K562 (cell line): Measurements from ENCODE around the gene CPEB1. TPM values are rescaled to one million over a fixed set of nuclear protein-coding genes. Genes with fewer than 3 reads are reported as not detected.
A peak's percentile ranks its signal among the peaks of the same experiment; 100 is the strongest.

Experiments used
- KAT8 ChIP-seq: fragments of 450-650 bp; IDR thresholded peaks from 2 replicates; pipeline ENCODE4 v1.6.1; 2016; ENCODE audit warnings: low read depth, mild to moderate bottlenecking
- MCM3 ChIP-seq: fragments of 450-650 bp; IDR thresholded peaks from 2 replicates; pipeline ENCODE4 v1.6.1; 2016
- NCOR1 ChIP-seq: fragments of 450-650 bp; IDR thresholded peaks from 2 replicates; pipeline ENCODE4 v1.6.1; 2016; ENCODE audit warnings: mild to moderate bottlenecking, moderate library complexity
- NFIC ChIP-seq: fragments of 450-650 bp; IDR thresholded peaks from 2 replicates; pipeline ENCODE4 v1.6.1; 2017; ENCODE audit warnings: mild to moderate bottlenecking, inconsistent platforms
- POLR2A ChIP-seq: fragments of 450-650 bp; conservative IDR thresholded peaks from 2 replicates; pipeline ENCODE4 v1.6.1; 2016
- POLR2B ChIP-seq: fragments of 450-650 bp; IDR thresholded peaks from 2 replicates; pipeline ENCODE4 v1.6.1; 2018; ENCODE audit warnings: low read depth; ENCODE audit not compliant: partially characterized antibody
- PRPF4 ChIP-seq: fragments of 200-400 bp; formaldehyde crosslinking; IDR thresholded peaks from one replicate; pipeline ENCODE4 v1.6.1; 2017; ENCODE audit warnings: low read length, low read depth, mild to moderate bottlenecking; ENCODE audit not compliant: insufficient read depth, poor library complexity, severe bottlenecking
- SAFB ChIP-seq: fragments of 200-400 bp; formaldehyde crosslinking; IDR thresholded peaks from 2 replicates; pipeline ENCODE4 v1.6.1; 2017; ENCODE audit warnings: low read depth, low read length, borderline replicate concordance
- SIN3B ChIP-seq: fragments of 450-650 bp; IDR thresholded peaks from 2 replicates; pipeline ENCODE4 v1.6.1; 2017; ENCODE audit warnings: low read depth, mild to moderate bottlenecking, moderate library complexity
- SMAD3 ChIP-seq: fragments of 450-650 bp; formaldehyde crosslinking; conservative IDR thresholded peaks from 2 replicates; pipeline ENCODE4 v1.4.0; 2020; ENCODE audit warnings: mild to moderate bottlenecking
- SPI1 ChIP-seq: IDR thresholded peaks from 2 replicates; pipeline ENCODE4 v1.6.1; 2011; ENCODE audit warnings: low read depth, low read length, control low read depth, borderline replicate concordance
- ZFX ChIP-seq: sonication (generic); formaldehyde crosslinking; IDR thresholded peaks from 2 replicates; pipeline ENCODE4 v1.8.0; 2022; ENCODE audit warnings: mild to moderate bottlenecking, missing genetic modification reagents, moderate library complexity
- ZNF324 ChIP-seq: fragments of 250-450 bp; sonication (Bioruptor Pico); IDR thresholded peaks from 2 replicates; pipeline ENCODE4 v1.4.0; 2020; ENCODE audit warnings: mild to moderate bottlenecking
- ZNF778 ChIP-seq: fragments of 450-650 bp; formaldehyde crosslinking; IDR thresholded peaks from 2 replicates; pipeline ENCODE4 v1.4.0; 2020; ENCODE audit warnings: mild to moderate bottlenecking, moderate library complexity
- ZNF785 ChIP-seq: fragments of 250-450 bp; sonication (Bioruptor Pico); IDR thresholded peaks from 2 replicates; pipeline ENCODE4 v1.4.0; 2020; ENCODE audit warnings: mild to moderate bottlenecking
- polyA plus RNA-seq, 8 experiments: library from polyadenylated mRNA; depleted of rRNA in 4 of 8; stranded (reverse) in 5 of 8; unstranded in 3 of 8; fragments of >200 nt; fragmentation: Nextera tagmentation in 2 of 8; fragmentation: Illumina TruSeq in 1 of 8; extraction: Ambion mirVana in 2 of 8; extraction: Trizol in 1 of 8; gene quantifications; 2 replicates each; pipeline versions ENCODE4 v1.2.1 to v1.2.3, GENCODE V29; 2011 to 2014; ENCODE audit warnings: inconsistent platforms in 1 of 8, missing spikeins in 1 of 8
- total RNA-seq, 7 experiments: library from RNA; depleted of rRNA in 6 of 7; stranded (reverse); fragments of >200 nt in 6 of 7; fragmentation: Illumina TruSeq in 2 of 7; extraction: Trizol in 2 of 7; gene quantifications; 2 replicates each; pipeline versions ENCODE4 v1.2.1 to v1.2.3, GENCODE V29; 2011 to 2021; ENCODE audit warnings: low replicate concordance in 1 of 7
- TF ChIP-seq, protein P1 (sequence below): fragments of 250-450 bp; sonication (Bioruptor Pico); IDR thresholded peaks from 2 replicates; pipeline ENCODE4 v1.9.0; 2021; ENCODE audit warnings: mild to moderate bottlenecking, inconsistent platforms
- TF ChIP-seq, protein P2 (sequence below): fragments of 250-450 bp; sonication (Bioruptor Pico); IDR thresholded peaks from 2 replicates; pipeline ENCODE4 v1.8.0; 2021; ENCODE audit warnings: moderate library complexity, mild to moderate bottlenecking, inconsistent platforms
- TF ChIP-seq, protein P3 (sequence below): fragments of 450-650 bp; IDR thresholded peaks from 2 replicates; pipeline ENCODE4 v1.6.1; 2016
- TF ChIP-seq, protein P4 (sequence below): IDR thresholded peaks from 3 replicates; pipeline ENCODE4 v1.6.1; 2011; ENCODE audit warnings: borderline replicate concordance, mild to moderate bottlenecking; ENCODE audit not compliant: insufficient read length, insufficient read depth
- TF ChIP-seq, protein P5 (sequence below): sonication (generic); IDR thresholded peaks from 2 replicates; pipeline ENCODE4 v1.6.1; 2016
- TF ChIP-seq, protein P6 (sequence below): fragments of 250-450 bp; sonication (Bioruptor Pico); IDR thresholded peaks from 2 replicates; pipeline ENCODE4 v1.8.0; 2022; ENCODE audit warnings: inconsistent platforms, mild to moderate bottlenecking, moderate library complexity, borderline replicate concordance

The CPEB1 gene
- total and polyA plus RNA-seq, 9 of the 15 experiments (the other 6 are each of a cell fraction or from before 2014, with no cell fraction given): 2.2 to 13.4 (median 9.7) TPM

DNA sequence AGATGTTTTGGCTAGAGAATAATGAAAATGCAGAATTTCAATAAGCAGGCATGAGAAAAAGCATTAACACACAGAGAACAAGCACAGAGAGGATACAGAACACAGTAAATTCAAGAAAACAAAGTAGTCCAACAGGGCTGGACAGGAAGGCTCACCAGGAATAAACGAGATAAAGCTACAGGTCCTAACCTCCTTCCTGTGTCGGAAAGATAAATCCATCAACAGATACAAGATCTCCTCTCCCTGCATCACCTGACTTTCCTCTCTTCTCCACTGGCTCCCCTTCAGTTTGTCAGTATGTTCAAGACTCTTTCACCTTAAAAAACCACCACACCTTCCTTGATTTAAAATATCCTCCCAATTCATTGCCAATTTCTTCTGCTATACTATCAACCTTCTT, 11.4 kb downstream of the CPEB1 start (continued):
- TF ChIP-seq, protein P1, sequence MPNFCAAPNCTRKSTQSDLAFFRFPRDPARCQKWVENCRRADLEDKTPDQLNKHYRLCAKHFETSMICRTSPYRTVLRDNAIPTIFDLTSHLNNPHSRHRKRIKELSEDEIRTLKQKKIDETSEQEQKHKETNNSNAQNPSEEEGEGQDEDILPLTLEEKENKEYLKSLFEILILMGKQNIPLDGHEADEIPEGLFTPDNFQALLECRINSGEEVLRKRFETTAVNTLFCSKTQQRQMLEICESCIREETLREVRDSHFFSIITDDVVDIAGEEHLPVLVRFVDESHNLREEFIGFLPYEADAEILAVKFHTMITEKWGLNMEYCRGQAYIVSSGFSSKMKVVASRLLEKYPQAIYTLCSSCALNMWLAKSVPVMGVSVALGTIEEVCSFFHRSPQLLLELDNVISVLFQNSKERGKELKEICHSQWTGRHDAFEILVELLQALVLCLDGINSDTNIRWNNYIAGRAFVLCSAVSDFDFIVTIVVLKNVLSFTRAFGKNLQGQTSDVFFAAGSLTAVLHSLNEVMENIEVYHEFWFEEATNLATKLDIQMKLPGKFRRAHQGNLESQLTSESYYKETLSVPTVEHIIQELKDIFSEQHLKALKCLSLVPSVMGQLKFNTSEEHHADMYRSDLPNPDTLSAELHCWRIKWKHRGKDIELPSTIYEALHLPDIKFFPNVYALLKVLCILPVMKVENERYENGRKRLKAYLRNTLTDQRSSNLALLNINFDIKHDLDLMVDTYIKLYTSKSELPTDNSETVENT (CRISPR knock-in tag): no peak
- TF ChIP-seq, protein P2, sequence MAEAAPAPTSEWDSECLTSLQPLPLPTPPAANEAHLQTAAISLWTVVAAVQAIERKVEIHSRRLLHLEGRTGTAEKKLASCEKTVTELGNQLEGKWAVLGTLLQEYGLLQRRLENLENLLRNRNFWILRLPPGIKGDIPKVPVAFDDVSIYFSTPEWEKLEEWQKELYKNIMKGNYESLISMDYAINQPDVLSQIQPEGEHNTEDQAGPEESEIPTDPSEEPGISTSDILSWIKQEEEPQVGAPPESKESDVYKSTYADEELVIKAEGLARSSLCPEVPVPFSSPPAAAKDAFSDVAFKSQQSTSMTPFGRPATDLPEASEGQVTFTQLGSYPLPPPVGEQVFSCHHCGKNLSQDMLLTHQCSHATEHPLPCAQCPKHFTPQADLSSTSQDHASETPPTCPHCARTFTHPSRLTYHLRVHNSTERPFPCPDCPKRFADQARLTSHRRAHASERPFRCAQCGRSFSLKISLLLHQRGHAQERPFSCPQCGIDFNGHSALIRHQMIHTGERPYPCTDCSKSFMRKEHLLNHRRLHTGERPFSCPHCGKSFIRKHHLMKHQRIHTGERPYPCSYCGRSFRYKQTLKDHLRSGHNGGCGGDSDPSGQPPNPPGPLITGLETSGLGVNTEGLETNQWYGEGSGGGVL (CRISPR knock-in tag): no peak
- TF ChIP-seq KAT8 (no peak), ZNF785 (CRISPR knock-in tag) (no peak), ZNF324 (no peak), SAFB (no peak), SIN3B (no peak), POLR2A (no peak), ZNF778 (no peak), PRPF4 (no peak), SPI1 (no peak), NFIC (0 out of 2 replicates have a peak, but pooled peaks have one; percentile 20), ZFX (CRISPR knock-in tag) (no peak), MCM3 (no peak), SMAD3 (CRISPR knock-in tag) (no peak), NCOR1 (peak; percentile 55), POLR2B (no peak)
- TF ChIP-seq, protein P3, sequence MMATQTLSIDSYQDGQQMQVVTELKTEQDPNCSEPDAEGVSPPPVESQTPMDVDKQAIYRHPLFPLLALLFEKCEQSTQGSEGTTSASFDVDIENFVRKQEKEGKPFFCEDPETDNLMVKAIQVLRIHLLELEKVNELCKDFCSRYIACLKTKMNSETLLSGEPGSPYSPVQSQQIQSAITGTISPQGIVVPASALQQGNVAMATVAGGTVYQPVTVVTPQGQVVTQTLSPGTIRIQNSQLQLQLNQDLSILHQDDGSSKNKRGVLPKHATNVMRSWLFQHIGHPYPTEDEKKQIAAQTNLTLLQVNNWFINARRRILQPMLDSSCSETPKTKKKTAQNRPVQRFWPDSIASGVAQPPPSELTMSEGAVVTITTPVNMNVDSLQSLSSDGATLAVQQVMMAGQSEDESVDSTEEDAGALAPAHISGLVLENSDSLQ: peak; percentile 60; the same call in 1 of the 2 replicates
- TF ChIP-seq, protein P4, sequence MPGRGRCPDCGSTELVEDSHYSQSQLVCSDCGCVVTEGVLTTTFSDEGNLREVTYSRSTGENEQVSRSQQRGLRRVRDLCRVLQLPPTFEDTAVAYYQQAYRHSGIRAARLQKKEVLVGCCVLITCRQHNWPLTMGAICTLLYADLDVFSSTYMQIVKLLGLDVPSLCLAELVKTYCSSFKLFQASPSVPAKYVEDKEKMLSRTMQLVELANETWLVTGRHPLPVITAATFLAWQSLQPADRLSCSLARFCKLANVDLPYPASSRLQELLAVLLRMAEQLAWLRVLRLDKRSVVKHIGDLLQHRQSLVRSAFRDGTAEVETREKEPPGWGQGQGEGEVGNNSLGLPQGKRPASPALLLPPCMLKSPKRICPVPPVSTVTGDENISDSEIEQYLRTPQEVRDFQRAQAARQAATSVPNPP: no peak
- TF ChIP-seq, protein P5, sequence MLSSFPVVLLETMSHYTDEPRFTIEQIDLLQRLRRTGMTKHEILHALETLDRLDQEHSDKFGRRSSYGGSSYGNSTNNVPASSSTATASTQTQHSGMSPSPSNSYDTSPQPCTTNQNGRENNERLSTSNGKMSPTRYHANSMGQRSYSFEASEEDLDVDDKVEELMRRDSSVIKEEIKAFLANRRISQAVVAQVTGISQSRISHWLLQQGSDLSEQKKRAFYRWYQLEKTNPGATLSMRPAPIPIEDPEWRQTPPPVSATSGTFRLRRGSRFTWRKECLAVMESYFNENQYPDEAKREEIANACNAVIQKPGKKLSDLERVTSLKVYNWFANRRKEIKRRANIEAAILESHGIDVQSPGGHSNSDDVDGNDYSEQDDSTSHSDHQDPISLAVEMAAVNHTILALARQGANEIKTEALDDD: no peak
- TF ChIP-seq, protein P6, sequence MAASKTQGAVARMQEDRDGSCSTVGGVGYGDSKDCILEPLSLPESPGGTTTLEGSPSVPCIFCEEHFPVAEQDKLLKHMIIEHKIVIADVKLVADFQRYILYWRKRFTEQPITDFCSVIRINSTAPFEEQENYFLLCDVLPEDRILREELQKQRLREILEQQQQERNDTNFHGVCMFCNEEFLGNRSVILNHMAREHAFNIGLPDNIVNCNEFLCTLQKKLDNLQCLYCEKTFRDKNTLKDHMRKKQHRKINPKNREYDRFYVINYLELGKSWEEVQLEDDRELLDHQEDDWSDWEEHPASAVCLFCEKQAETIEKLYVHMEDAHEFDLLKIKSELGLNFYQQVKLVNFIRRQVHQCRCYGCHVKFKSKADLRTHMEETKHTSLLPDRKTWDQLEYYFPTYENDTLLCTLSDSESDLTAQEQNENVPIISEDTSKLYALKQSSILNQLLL: no peak
